ENCODE data around the gene NFE2L2.
"Not testable (repeated sequence)": the region's sequence is repeated elsewhere in the genome, so short reads cannot be mapped to it uniquely, and the experiment has no call there.

The NFE2L2 gene

DNA sequence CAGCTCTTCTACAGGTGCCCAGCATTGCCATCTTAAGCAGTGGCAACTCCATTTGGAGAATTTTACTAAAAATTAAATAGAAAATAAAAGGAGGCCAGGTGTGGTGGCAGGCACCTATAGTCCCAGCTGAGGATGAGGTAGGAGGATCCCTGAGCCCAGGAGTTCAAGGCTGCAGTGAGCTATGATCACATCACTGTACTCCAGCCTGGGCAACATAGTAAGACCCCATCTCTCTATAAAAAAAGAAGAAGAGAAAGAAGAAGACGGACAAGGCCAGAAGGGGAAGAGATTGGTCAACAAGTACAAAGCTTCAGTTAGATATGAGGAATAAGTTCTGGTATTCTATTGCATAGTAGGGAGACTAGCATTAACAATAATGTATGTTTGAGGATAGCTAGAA lies 73.6 kb downstream of the NFE2L2 start:
- no peak for DNase-seq (ENCODE audit: low spot score)

GRCh38 chr2:177188482-177189469 lies 75.8 kb downstream of the NFE2L2 start:
- DNase-seq (ENCODE audit: low spot score): no peak

- peak; percentile 67 for DNase-seq (ENCODE audit: low spot score)
These were observed 76.8 kb downstream of the NFE2L2 start for GRCh38 chr2:177187631-177188312.

DNA sequence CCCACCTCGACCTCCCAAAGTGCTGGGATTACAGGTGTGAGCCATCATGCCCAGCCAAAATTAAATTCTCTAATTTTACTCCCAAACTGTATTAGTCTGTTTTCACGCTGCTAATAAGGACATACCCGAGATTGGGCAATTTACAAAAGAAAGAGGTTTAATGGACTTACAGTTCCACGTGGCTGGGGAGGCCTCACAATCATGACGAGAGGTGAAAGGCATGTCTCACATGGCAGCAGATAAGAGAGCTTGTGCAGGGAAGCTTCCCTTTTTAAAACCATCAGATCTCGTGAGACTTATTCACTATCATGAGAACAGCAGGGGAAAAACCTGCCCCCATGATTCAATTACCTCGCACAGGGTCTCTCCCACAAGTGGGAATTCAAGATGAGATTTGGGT lies 78.5 kb downstream of the NFE2L2 start:
- not testable (repeated sequence) for DNase-seq (ENCODE audit: low spot score)

DNA sequence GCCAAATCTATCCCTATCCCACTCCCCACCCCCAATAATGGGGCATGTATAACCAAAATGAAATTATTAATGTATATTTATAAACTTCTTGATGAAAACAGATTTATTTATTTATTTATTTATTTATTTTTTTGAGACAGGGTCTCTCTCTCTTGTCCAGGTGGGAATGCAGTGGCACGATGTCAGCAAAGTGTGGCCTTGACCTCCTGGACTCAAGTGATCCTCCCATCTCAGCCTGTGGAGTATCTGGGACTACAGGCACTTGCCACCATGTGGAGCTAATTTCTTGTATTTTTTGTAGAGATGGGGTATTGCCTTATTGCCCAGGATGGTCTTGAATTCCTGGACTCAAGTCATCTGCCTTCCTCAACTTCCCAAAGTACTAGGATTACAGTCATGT lies 79.9 kb downstream of the NFE2L2 start:
- DNase-seq (ENCODE audit: low spot score): no peak

DNA sequence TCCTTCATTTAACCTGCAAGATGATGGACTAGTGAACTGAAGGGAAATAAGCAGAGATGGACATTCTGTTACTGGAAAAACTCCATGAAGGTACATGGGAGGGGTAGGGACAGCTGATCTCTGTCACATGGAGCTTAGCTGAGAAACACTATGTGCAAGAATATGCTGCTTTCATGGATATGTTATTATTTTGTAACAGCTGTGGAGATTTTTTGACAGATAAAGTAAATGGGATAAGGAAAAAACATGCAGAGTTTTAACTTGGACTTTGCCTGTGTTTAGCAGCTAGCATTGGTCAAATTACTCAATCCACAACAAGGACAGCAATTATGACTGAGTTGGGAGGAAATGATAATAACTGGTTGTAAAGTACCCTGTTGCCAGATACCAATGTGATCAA lies 80.7 kb downstream of the NFE2L2 start:
- no peak for DNase-seq (ENCODE audit: low spot score)

Data from kidney tubule cell (primary cell).